Islet precursor cell (in vitro differentiated cells): ENCODE measurements around the gene YBX3.

Source experiments
- DNase-seq: peaks from one replicate; pipeline ENCODE4 v3.0.0-alpha.2; 2018

YBX3 gene

GRCh38 chr12:10668526-10668925 is 54.6 kb downstream of the YBX3 start:
- no peak for DNase-seq

- no peak for DNase-seq
These were observed 55.5 kb downstream of the YBX3 start for GRCh38 chr12:10667581-10667980.

- DNase-seq: no peak
These were observed 58.6 kb downstream of the YBX3 start for GRCh38 chr12:10664499-10664898.

- DNase-seq: peak; percentile 57
These were observed 59.3 kb downstream of the YBX3 start for GRCh38 chr12:10663869-10664268.

- no peak for DNase-seq
These were observed 61.8 kb downstream of the YBX3 start for GRCh38 chr12:10661338-10661737.

- no peak for DNase-seq
These were observed 69.1 kb downstream of the YBX3 start for GRCh38 chr12:10654003-10654402.

- DNase-seq: no peak
These were observed 70.9 kb downstream of the YBX3 start for GRCh38 chr12:10652192-10652591.
